NCI-H2227 (cell line): ENCODE data around the gene CEP120.
"Not testable (repeated sequence)": the region's sequence is repeated elsewhere in the genome, so short reads cannot be mapped to it uniquely, and the experiment has no call there.

Experiments
- DNase-seq: peaks from one replicate; lab custom pipeline; 2025; ENCODE audit not compliant: unreplicated experiment; lab: John Stamatoyannopoulos, UW

Gene CEP120

GRCh38 chr5:123391009-123391408 is 32.2 kb downstream of the CEP120 start:
- no peak for DNase-seq

- DNase-seq = no peak
Measured at GRCh38 chr5:123389794-123390193, 33.4 kb downstream of the CEP120 start.

GRCh38 chr5:123387313-123387712 is 35.9 kb downstream of the CEP120 start:
- no peak for DNase-seq

GRCh38 chr5:123382252-123382651 is 41.0 kb downstream of the CEP120 start:
- DNase-seq = no peak

- DNase-seq = peak; percentile 24
Measured at GRCh38 chr5:123371575-123372179, 51.5 kb downstream of the CEP120 start.

GRCh38 chr5:123369371-123369968 is 53.7 kb downstream of the CEP120 start:
- no peak for DNase-seq

- DNase-seq = peak; percentile 2
Measured at GRCh38 chr5:123367739-123368138, 55.5 kb downstream of the CEP120 start.

- DNase-seq = no peak
Measured at GRCh38 chr5:123365156-123365555, 58.0 kb downstream of the CEP120 start.

GRCh38 chr5:123364441-123365155 is 58.6 kb downstream of the CEP120 start:
- DNase-seq = no peak

GRCh38 chr5:123360910-123361309 is 62.3 kb downstream of the CEP120 start:
- DNase-seq = no peak

- no peak for DNase-seq
Measured at GRCh38 chr5:123360201-123360571, 63.0 kb downstream of the CEP120 start.

- DNase-seq = no peak
Measured at GRCh38 chr5:123359454-123360200, 63.6 kb downstream of the CEP120 start.

GRCh38 chr5:123358751-123359150 is 64.5 kb downstream of the CEP120 start:
- DNase-seq = no peak

GRCh38 chr5:123358304-123358703 is 64.9 kb downstream of the CEP120 start:
- no peak for DNase-seq

GRCh38 chr5:123351820-123352219 is 71.4 kb downstream of the CEP120 start:
- DNase-seq = no peak

GRCh38 chr5:123351240-123351639 is 72.0 kb downstream of the CEP120 start:
- DNase-seq = no peak

- DNase-seq = no peak
Measured at GRCh38 chr5:123350742-123351141, 72.5 kb downstream of the CEP120 start.

GRCh38 chr5:123344816-123345426 is 78.3 kb downstream of the CEP120 start:
- peak; percentile 42 for DNase-seq

- no peak for DNase-seq
Measured at GRCh38 chr5:123340928-123341327, 82.3 kb downstream of the CEP120 start.

- not testable (repeated sequence) for DNase-seq
Measured at GRCh38 chr5:123308377-123308776, 114.8 kb downstream of the CEP120 start.

- DNase-seq = no peak
Measured at GRCh38 chr5:123305751-123306150, 117.5 kb downstream of the CEP120 start.
